HFFc6 (cell line): Measurements from ENCODE around the gene RIBC2. TPM values are rescaled to one million over a fixed set of nuclear protein-coding genes. Genes with fewer than 3 reads are reported as not detected.
A peak's percentile ranks its signal among the peaks of the same experiment; 100 is the strongest.
"Not testable (repeated sequence)": the region's sequence is repeated elsewhere in the genome, so short reads cannot be mapped to it uniquely, and the experiment has no call there.

Experiments used
- DNase-seq: peaks from one replicate; pipeline ENCODE4 v3.0.0-alpha.2; 2018
- H3K27ac Mint-ChIP-seq: 2 replicates; pipeline ENCODE4 v1.8.0; 2020; ENCODE audit warnings: mild to moderate bottlenecking, mixed read lengths
- H3K27me3 Mint-ChIP-seq: 2 replicates; pipeline ENCODE4 v1.8.0; 2021; ENCODE audit warnings: mild to moderate bottlenecking, moderate library complexity, mixed read lengths; ENCODE audit not compliant: insufficient read depth
- H3K36me3 Mint-ChIP-seq: 2 replicates; pipeline ENCODE4 v1.8.0; 2021; ENCODE audit warnings: low read depth, mixed read lengths
- H3K4me1 Mint-ChIP-seq: 2 replicates; pipeline ENCODE4 v1.8.0; 2020; ENCODE audit warnings: low read depth, mixed read lengths
- H3K4me3 Mint-ChIP-seq: 2 replicates; pipeline ENCODE4 v1.8.0; 2020; ENCODE audit warnings: mild to moderate bottlenecking, moderate library complexity, mixed read lengths
- H3K9me3 Mint-ChIP-seq: 2 replicates; pipeline ENCODE4 v1.8.0; 2020; ENCODE audit warnings: mild to moderate bottlenecking, mixed read lengths
- CTCF ChIP-seq: fragments of 200-600 bp; sonication (generic); IDR thresholded peaks from 2 replicates; pipeline ENCODE4 v1.5.0; 2021; ENCODE audit warnings: antibody characterized with exemption, mild to moderate bottlenecking
- total RNA-seq, 6 experiments: library from RNA; stranded (reverse); fragmentation: NEBNext Ultra II Directional; extraction: Animal tissue kit (Norgen Biotek cat#: 25700); gene quantifications; 2 replicates in 1 of 6; 3 replicates in 5 of 6; pipeline ENCODE4 v1.2.3, GENCODE V29; 2021

Gene RIBC2
- total RNA-seq, 6 experiments from 2014 or later = 1.0 to 3.7 (median 2.4) TPM

- Mint-ChIP-seq H3K4me1 (peaks cover 12% of the 10 kb centered on the region), H3K27ac (peak overlapping the region; percentile 72), H3K36me3 (no peaks in the 10 kb centered on the region), H3K4me3 (no peak overlapping the region; the same call in 1 of the 2 replicates), H3K9me3 (no peaks in the 10 kb centered on the region), H3K27me3 (peaks cover 2% of the 10 kb centered on the region)
- peak; percentile 98 for TF ChIP-seq CTCF
- DNase-seq = peak; percentile 79
These were observed 22.1 kb downstream of the RIBC2 start for GRCh38 chr22:45435544-45436139.

- TF ChIP-seq CTCF = peak; percentile 31
- DNase-seq, H3K36me3 Mint-ChIP-seq, H3K9me3 Mint-ChIP-seq, H3K4me3 Mint-ChIP-seq, H3K27me3 Mint-ChIP-seq, H3K27ac Mint-ChIP-seq: not testable (repeated sequence)
- H3K4me1 Mint-ChIP-seq = peaks cover 26% of the 10 kb centered on the region
These were observed 23.5 kb downstream of the RIBC2 start for GRCh38 chr22:45436871-45437517.

- Mint-ChIP-seq H3K27me3 (peaks cover 7% of the 10 kb centered on the region), H3K27ac (no peak overlapping the region), H3K36me3 (no peaks in the 10 kb centered on the region), H3K4me1 (peaks cover 32% of the 10 kb centered on the region), H3K9me3 (no peaks in the 10 kb centered on the region), H3K4me3 (no peak overlapping the region)
- no peak for TF ChIP-seq CTCF
- DNase-seq = no peak
These were observed 24.8 kb downstream of the RIBC2 start for GRCh38 chr22:45438336-45438735.

GRCh38 chr22:45440688-45441087 is 27.2 kb downstream of the RIBC2 start:
- H3K4me1 Mint-ChIP-seq = peaks cover 45% of the 10 kb centered on the region
- H3K36me3 Mint-ChIP-seq, DNase-seq, H3K4me3 Mint-ChIP-seq, H3K27ac Mint-ChIP-seq, H3K27me3 Mint-ChIP-seq, H3K9me3 Mint-ChIP-seq: not testable (repeated sequence)

- Mint-ChIP-seq H3K4me1 (peaks cover 45% of the 10 kb centered on the region), H3K36me3 (no peaks in the 10 kb centered on the region), H3K9me3 (no peaks in the 10 kb centered on the region), H3K4me3 (peak overlapping the region; percentile 42), H3K27ac (no peak overlapping the region), H3K27me3 (peaks cover 6% of the 10 kb centered on the region)
- TF ChIP-seq CTCF = peak; percentile 84
- DNase-seq = peak; percentile 58
These were observed 27.6 kb downstream of the RIBC2 start for GRCh38 chr22:45441138-45441537.

GRCh38 chr22:45442116-45442515 is 28.6 kb downstream of the RIBC2 start:
- Mint-ChIP-seq H3K4me3 (no peak overlapping the region), H3K9me3 (no peaks in the 10 kb centered on the region), H3K36me3 (peaks cover 4% of the 10 kb centered on the region; the same call in 1 of the 2 replicates), H3K27me3 (peaks cover 7% of the 10 kb centered on the region), H3K27ac (no peak overlapping the region), H3K4me1 (peaks cover 51% of the 10 kb centered on the region)
- TF ChIP-seq CTCF = no peak
- DNase-seq = no peak
